GM23338 (cell line): ENCODE measurements around the gene MRPL20. TPM values are rescaled to one million over a fixed set of nuclear protein-coding genes. Genes with fewer than 3 reads are reported as not detected.

Experiments used
- ATAC-seq: fragments of 200-7000 bp; cut with Tn5 transposase; 3 replicates; pipeline ENCODE4 v1.9.1; 2020
- DNase-seq: peaks from one replicate; pipeline ENCODE4 v3.0.0-alpha.2; 2015; ENCODE audit warnings: low spot score
- H2AFZ ChIP-seq: fragments of 200-600 bp; sonication (generic); 2 replicates; pipeline ENCODE4 v1.8.0; 2016; ENCODE audit warnings: antibody characterized with exemption, mild to moderate bottlenecking, moderate library complexity
- H3F3A ChIP-seq: fragments of 200-600 bp; sonication (generic); replicated peaks from 2 replicates; pipeline ENCODE4 v1.8.0; 2017; ENCODE audit warnings: antibody characterized with exemption, mixed run types, low read depth
- H3K27ac ChIP-seq: fragments of 200-600 bp; sonication (generic); 2 replicates; pipeline ENCODE4 v1.6.1; 2016; ENCODE audit warnings: low read depth
- H3K27me3 ChIP-seq: fragments of 200-600 bp; sonication (generic); 2 replicates; pipeline ENCODE4 v1.8.0; 2016; ENCODE audit warnings: mild to moderate bottlenecking, mixed run types, moderate library complexity; ENCODE audit not compliant: insufficient read depth
- H3K36me3 ChIP-seq: fragments of 200-600 bp; sonication (generic); 2 replicates; pipeline ENCODE4 v1.8.0; 2016; ENCODE audit warnings: mild to moderate bottlenecking; ENCODE audit not compliant: insufficient read depth
- H3K4me1 ChIP-seq: fragments of 200-600 bp; sonication (generic); 2 replicates; pipeline ENCODE4 v1.8.0; 2016; ENCODE audit warnings: mild to moderate bottlenecking, moderate library complexity; ENCODE audit not compliant: insufficient read depth
- H3K4me2 ChIP-seq: fragments of 200-600 bp; sonication (generic); 2 replicates; pipeline ENCODE4 v1.7.1; 2017; ENCODE audit warnings: mixed run types
- H3K4me3 ChIP-seq: fragments of 200-600 bp; sonication (generic); 2 replicates; pipeline ENCODE4 v1.6.1; 2016; ENCODE audit warnings: mixed run types
- H3K79me2 ChIP-seq: fragments of 200-600 bp; sonication (generic); replicated peaks from 2 replicates; pipeline ENCODE4 v1.8.0; 2017; ENCODE audit warnings: mild to moderate bottlenecking; ENCODE audit not compliant: insufficient read depth
- H3K9me2 ChIP-seq: fragments of 200-600 bp; sonication (generic); 2 replicates; pipeline ENCODE4 v1.8.0; 2017; ENCODE audit not compliant: insufficient read depth
- H4K20me1 ChIP-seq: fragments of 200-600 bp; sonication (generic); replicated peaks from 2 replicates; pipeline ENCODE4 v1.8.0; 2017; ENCODE audit warnings: mild to moderate bottlenecking; ENCODE audit not compliant: insufficient read depth
- H3K27ac Mint-ChIP-seq: 2 replicates; pipeline ENCODE4 v1.8.0; 2020; ENCODE audit warnings: inconsistent platforms, mild to moderate bottlenecking, moderate library complexity, mixed read lengths
- H3K27me3 Mint-ChIP-seq: 3 replicates; pipeline ENCODE4 v1.8.0; 2022; ENCODE audit warnings: low read depth, mild to moderate bottlenecking, moderate library complexity, mixed read lengths, inconsistent platforms; ENCODE audit not compliant: insufficient read depth, poor library complexity
- H3K36me3 Mint-ChIP-seq: 3 replicates; pipeline ENCODE4 v1.8.0; 2021; ENCODE audit warnings: low read depth, mild to moderate bottlenecking, inconsistent platforms, moderate library complexity, mixed read lengths
- H3K4me1 Mint-ChIP-seq: 3 replicates; pipeline ENCODE4 v1.8.0; 2020; ENCODE audit warnings: mild to moderate bottlenecking, inconsistent platforms, mixed read lengths
- H3K4me3 Mint-ChIP-seq: 3 replicates; pipeline ENCODE4 v1.8.0; 2021; ENCODE audit warnings: moderate library complexity, mild to moderate bottlenecking, inconsistent platforms, mixed read lengths
- H3K9me3 Mint-ChIP-seq: 3 replicates; pipeline ENCODE4 v1.8.0; 2020; ENCODE audit warnings: moderate library complexity, mild to moderate bottlenecking, inconsistent platforms, mixed read lengths
- CREB1 ChIP-seq: fragments of 250-450 bp; sonication (Bioruptor Pico); IDR thresholded peaks from 2 replicates; pipeline ENCODE4 v1.5.0; 2020; ENCODE audit warnings: low read depth, mild to moderate bottlenecking, moderate library complexity
- CTCF ChIP-seq, 2 experiments: fragments of 200-600 bp in 1 of 2; sonication (generic) in 1 of 2; conservative IDR thresholded peaks; 2 replicates each; pipeline versions ENCODE4 v1.5.1 to v1.6.1; 2016 to 2017; ENCODE audit warnings: antibody characterized with exemption in 2 of 2, low read depth in 2 of 2, mild to moderate bottlenecking in 2 of 2, moderate library complexity in 1 of 2
- ETS1 ChIP-seq: IDR thresholded peaks from 2 replicates; pipeline ENCODE4 v1.6.1; 2016; ENCODE audit warnings: antibody characterized with exemption
- EZH2 ChIP-seq: fragments of 200-600 bp; sonication (generic); IDR thresholded peaks from one replicate; pipeline ENCODE4 v1.8.0; 2017; ENCODE audit warnings: antibody characterized with exemption, mild to moderate bottlenecking, low read depth; ENCODE audit not compliant: unreplicated experiment
- EZH2phosphoT487 ChIP-seq: fragments of 200-600 bp; sonication (generic); IDR thresholded peaks from one replicate; pipeline ENCODE4 v1.8.1; 2018; ENCODE audit warnings: antibody characterized with exemption; ENCODE audit not compliant: unreplicated experiment
- JUNB ChIP-seq: IDR thresholded peaks from one replicate; pipeline ENCODE4 v1.6.1; 2016; ENCODE audit warnings: antibody characterized with exemption; ENCODE audit not compliant: unreplicated experiment
- NANOG ChIP-seq: IDR thresholded peaks from 2 replicates; pipeline ENCODE4 v1.6.1; 2016; ENCODE audit warnings: antibody characterized with exemption, borderline replicate concordance
- POLR2AphosphoS5 ChIP-seq: IDR thresholded peaks from 2 replicates; pipeline ENCODE4 v1.6.1; 2016; ENCODE audit warnings: antibody characterized with exemption, low read depth
- REST ChIP-seq: IDR thresholded peaks from one replicate; pipeline ENCODE4 v1.6.1; 2018; ENCODE audit warnings: antibody characterized with exemption; ENCODE audit not compliant: unreplicated experiment
- ZNF114 ChIP-seq: fragments of 250-450 bp; sonication (Bioruptor Pico); IDR thresholded peaks from 2 replicates; pipeline ENCODE4 v1.5.0; 2020; ENCODE audit warnings: mild to moderate bottlenecking, moderate library complexity
- ZNF331 ChIP-seq: fragments of 250-450 bp; sonication (Bioruptor Pico); IDR thresholded peaks from 2 replicates; pipeline ENCODE4 v1.5.0; 2020; ENCODE audit warnings: low read depth, mild to moderate bottlenecking, moderate library complexity
- polyA plus RNA-seq: library from polyadenylated mRNA; unstranded; fragments of >200 nt; fragmentation: Nextera tagmentation; extraction: Ambion mirVana; gene quantifications from 2 replicates; pipeline ENCODE4 v1.2.1, GENCODE V29; 2016
- total RNA-seq: library from RNA; depleted of rRNA; stranded (reverse); fragments of >200 nt; shearing (Covaris generic); gene quantifications from 2 replicates; pipeline ENCODE4 v1.2.3, GENCODE V29; 2014

The MRPL20 gene
- total and polyA plus RNA-seq, 2 experiments from 2014 or later = 173 to 319 TPM

- ATAC-seq (no peak), DNase-seq (no peak)
- TF ChIP-seq POLR2AphosphoS5 = no peak
- Mint-ChIP-seq H3K9me3 (no peaks in the 10 kb centered on the region), H3K27me3 (peaks cover 14% of the 10 kb centered on the region), H3K27ac (no peak overlapping the region), H3K4me3 (no peak overlapping the region), H3K36me3 (peaks cover 4% of the 10 kb centered on the region; the same call in 2 of the 3 replicates), H3K4me1 (peaks cover 13% of the 10 kb centered on the region)
- no peak overlapping the region for H2AFZ ChIP-seq
- no peaks in the 10 kb centered on the region for H4K20me1 ChIP-seq
- peaks cover 11% of the 10 kb centered on the region; the same call in 1 of the 2 replicates for H3K4me1 ChIP-seq
- no peaks in the 10 kb centered on the region for H3K27me3 ChIP-seq
- no peak overlapping the region for H3K4me3 ChIP-seq
- H3K9me2 ChIP-seq = no peaks in the 10 kb centered on the region
- peaks cover 17% of the 10 kb centered on the region for H3F3A ChIP-seq
- 0 out of 2 replicates have a peak, but pooled peaks cover 2% of the 10 kb centered on the region for H3K79me2 ChIP-seq
- no peaks in the 10 kb centered on the region for H3K36me3 ChIP-seq
- no peak overlapping the region for H3K27ac ChIP-seq
- no peak overlapping the region for H3K4me2 ChIP-seq
Measured at GRCh38 chr1:1438531-1439381, 31.7 kb upstream of the MRPL20 start.

- no peak overlapping the region for H3K4me3 Mint-ChIP-seq
- Histone ChIP-seq H3K79me2 (0 out of 2 replicates have a peak, but pooled peaks cover 2% of the 10 kb centered on the region), H4K20me1 (no peaks in the 10 kb centered on the region), H3K9me2 (no peaks in the 10 kb centered on the region), H3K4me1 (peaks cover 19% of the 10 kb centered on the region), H3K27me3 (no peaks in the 10 kb centered on the region), H3F3A (peaks cover 17% of the 10 kb centered on the region), H3K4me2 (no peak overlapping the region), H3K36me3 (no peaks in the 10 kb centered on the region), H2AFZ (no peak overlapping the region), H3K4me3 (no peak overlapping the region), H3K27ac (no peak overlapping the region)
- peaks cover 4% of the 10 kb centered on the region; the same call in 2 of the 3 replicates for H3K36me3 Mint-ChIP-seq
- no peak for ATAC-seq
- H3K27me3 Mint-ChIP-seq = peaks cover 12% of the 10 kb centered on the region
- H3K9me3 Mint-ChIP-seq = no peaks in the 10 kb centered on the region
- no peak overlapping the region for H3K27ac Mint-ChIP-seq
- H3K4me1 Mint-ChIP-seq = peaks cover 17% of the 10 kb centered on the region
- DNase-seq = no peak
- no peak for TF ChIP-seq NANOG
- no peak for TF ChIP-seq CREB1 (CRISPR knock-in tag)
- TF ChIP-seq REST = no peak
- TF ChIP-seq EZH2phosphoT487 = no peak
- no peak for TF ChIP-seq EZH2
- TF ChIP-seq ZNF114 (CRISPR knock-in tag) = no peak
- TF ChIP-seq CTCF (conservative IDR thresholded peaks at IDR 0.05; ENCODE audit: low read depth in 2 of 2) = no peak
- TF ChIP-seq ETS1 = no peak
- no peak for TF ChIP-seq POLR2AphosphoS5
- no peak for TF ChIP-seq ZNF331 (CRISPR knock-in tag)
- TF ChIP-seq JUNB = no peak
Measured at GRCh38 chr1:1437904-1438376, 30.8 kb upstream of the MRPL20 start.
